ENCODE results near the gene VTI1B.
"Not testable (repeated sequence)": the region's sequence is repeated elsewhere in the genome, so short reads cannot be mapped to it uniquely, and the experiment has no call there.

The VTI1B gene, protein sequence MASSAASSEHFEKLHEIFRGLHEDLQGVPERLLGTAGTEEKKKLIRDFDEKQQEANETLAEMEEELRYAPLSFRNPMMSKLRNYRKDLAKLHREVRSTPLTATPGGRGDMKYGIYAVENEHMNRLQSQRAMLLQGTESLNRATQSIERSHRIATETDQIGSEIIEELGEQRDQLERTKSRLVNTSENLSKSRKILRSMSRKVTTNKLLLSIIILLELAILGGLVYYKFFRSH

DNA sequence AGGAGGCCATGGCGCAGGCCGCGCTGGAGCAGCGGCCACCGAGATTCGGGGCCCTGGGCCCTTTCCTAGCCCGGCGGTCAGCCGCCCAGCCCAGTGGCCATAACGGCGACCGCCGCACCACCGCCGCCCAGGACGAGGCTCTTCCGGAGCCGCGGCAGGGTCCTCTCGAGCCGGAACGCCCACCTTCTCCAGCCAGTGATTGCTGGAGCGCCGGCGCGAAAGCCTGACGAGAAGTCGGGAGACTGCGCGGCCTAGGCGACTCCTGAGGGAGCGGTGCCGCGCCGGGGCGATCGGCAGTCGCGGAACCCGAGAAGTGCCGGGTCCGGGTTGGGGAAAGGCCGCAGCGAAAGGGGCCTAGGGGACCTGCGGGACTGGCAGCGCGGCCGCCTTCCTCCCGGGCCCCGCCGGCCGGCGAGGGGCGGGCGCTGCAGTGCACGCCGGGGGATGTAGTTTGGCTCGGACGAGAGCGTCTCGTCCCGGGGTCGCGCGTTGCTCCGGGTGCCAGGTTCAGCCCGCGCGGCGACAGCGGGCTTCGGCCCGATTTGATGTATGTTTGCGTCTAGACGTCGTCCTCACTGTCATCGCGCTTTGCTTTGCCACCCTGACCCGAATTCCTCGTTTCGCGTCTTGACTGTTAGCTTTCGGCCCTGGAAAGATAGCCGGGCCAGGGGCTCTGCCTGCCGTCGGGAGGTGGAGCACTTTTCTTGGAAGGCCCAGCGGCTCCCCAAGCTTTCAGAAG is at the start of gene VTI1B:
Gene VTI1B, minus strand, starts transcription at position 153 of the 739 bp plus-strand sequence. Its CDS starts 143 bp downstream, at position 10.
- DNase-seq: peak; percentile 93

DNA sequence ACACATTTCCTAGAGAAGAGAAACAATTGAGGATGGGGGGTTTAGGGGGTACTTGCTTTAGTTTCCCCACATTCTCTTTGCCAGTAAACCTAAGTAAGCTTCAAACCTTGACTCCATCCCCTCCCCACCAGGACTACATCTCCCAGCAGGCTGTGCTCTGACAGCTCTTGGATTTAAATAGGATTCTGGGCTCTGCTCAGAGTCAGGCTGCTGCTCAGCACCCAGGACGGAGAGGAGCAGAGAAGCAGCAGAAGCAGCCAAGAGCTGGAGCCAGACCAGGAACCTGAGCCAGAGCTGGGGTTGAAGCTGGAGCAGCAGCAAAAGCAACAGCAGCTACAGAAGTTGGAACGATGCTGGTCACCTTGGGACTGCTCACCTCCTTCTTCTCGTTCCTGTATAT is 47.9 kb upstream of the VTI1B start:
- DNase-seq: peak; percentile 12

DNA sequence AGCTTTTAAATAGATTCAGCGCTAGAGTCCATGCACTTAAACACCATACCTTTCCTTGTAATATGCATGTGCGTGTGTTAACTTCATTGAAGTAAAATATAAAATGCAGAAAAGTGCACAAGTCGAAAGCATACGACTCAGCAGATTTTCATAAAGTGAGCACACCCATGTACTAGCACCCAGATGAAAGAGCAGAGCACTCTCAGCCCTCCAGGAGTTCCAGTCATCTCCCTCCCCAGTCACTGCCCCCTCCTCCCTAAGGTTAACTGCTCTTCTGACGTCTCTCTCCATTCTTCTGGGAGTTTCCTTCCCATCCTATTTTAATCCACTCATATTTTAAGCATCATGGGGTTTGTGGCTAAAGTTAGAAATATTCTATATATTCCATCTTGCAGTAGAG is 47.4 kb upstream of the VTI1B start:
- DNase-seq: no peak

DNA sequence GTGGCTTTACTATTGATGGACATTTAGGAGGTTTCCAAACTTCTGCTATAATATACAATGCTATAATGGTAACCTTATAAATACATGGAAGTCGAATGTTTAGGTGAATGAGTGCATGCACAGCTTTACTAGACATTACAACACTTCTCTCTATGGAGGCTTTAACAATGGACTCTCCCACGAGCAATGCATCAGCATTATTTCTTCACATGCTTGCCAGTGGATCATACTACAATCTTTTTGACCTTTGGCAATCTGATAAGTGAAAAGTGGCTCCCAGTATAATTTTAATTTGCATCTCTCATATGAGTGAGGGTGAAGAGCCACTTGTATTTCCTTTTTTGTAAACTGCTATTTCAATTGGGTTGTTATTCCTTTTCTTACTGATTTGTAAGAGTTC is 45.4 kb upstream of the VTI1B start:
- no peak for DNase-seq

DNA sequence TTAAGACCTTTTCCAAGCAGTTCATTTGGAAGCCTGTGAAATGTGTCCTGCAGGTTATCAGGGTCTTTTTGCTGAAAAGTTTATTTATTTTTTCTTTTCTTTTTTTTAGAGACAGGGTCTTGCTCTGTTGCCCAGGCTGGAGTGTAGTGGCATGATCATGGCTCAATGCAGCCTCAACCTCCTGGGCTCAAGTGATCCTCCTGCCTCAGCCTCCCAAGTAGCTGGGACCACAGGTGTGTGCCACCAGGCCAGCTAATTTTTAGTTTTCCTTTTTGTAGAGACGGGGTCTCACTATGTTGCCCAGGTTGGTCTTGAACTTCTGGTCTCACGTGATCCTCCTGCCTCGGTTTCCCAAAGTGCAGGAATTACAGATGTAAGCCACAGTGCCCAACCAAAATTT is 45.0 kb upstream of the VTI1B start:
- not testable (repeated sequence) for DNase-seq

DNA sequence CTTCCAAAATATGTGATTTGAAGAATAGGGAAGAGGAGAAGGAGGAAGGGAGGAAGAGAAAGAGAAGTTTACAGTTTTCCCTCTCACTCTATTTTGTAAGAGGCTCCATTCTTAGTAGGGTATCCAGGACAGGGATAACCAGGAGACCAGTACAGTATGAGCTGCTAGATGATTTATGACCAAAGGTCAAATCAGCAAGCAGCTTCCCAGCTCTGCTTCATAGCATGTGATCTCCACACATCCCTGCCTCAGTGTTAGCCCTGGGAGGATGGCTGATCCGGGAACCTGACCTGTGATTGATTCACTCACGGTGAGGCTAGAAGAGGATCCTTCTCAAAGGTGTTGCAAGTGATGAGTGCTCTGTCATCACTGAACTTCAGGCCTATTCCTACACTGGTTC is 43.8 kb upstream of the VTI1B start:
- no peak for DNase-seq

DNA sequence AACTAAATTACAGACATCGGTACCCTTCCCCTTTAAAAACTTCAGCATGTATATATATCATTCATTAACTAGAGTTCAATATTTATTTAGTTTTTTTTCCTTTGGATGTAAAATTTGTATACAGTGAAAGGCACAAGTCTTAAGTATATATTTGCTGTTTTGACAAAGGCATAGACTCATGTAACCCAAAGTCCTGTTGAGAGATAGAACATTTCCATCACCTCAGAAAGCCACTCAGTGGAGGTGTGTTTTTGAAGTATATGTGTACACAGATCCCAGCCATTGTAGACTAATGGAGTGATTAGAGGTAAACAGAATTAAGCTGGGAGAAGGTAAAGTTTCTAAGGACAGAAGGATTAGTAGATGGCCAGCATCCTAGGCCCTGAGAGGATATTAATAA is 42.6 kb upstream of the VTI1B start:
- no peak for DNase-seq

DNA sequence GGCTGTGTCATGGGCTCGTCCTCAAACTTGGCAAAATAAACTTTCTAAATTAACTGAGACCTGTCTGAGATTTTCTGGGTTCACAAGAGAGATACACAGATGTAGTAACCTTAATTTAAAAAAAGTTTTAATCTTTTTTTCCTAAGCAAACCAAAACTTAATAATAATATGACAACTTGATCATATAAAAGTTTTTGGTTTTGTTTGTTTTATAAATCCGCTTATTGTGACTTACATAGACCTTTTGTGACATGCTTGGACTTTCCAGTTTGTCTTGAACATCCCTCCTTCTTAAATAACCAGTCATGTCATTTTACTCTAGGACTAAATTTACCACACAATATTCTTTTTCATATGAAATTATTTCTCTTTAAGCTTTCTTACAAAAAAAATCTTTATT is 35.8 kb upstream of the VTI1B start:
- DNase-seq: peak; percentile 15

DNA sequence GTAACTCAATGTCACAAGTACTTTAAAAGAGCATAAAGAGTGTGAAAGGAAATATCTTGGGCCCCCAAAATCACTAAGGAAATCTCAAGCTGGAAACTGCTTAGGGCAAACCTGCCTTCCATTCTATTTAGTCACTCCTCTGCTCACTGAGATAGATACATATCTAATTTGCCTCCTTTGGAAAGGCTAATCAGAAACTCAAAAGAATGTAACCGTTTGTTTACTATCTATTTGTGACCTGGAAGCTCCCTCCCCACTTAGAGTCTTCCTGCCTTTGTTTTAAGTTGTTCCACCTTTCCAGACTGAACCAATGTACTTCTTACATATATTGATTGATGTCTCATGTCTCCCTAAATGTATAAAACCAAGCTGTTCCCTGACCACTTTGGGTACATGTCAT is 35.4 kb upstream of the VTI1B start:
- not testable (repeated sequence) for DNase-seq

DNA sequence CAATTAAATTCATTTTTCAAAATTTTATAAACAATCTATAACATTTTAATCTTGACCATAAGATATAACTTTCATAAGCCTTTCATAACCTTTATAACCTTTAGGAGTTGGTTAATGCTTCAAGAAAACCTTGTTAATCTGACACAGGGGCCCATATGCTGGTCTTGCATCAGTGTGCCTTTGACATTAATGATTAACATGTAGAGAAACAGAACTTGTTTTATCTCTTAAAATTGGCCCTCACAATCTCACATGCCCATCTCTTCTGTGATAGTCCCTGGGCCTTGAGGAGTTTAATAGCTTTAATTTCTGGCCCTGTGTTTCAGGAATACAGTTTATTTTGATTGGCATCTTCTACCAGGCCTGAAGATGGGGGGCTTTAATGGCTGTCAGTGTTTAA is 34.9 kb upstream of the VTI1B start:
- DNase-seq: not testable (repeated sequence)

DNA sequence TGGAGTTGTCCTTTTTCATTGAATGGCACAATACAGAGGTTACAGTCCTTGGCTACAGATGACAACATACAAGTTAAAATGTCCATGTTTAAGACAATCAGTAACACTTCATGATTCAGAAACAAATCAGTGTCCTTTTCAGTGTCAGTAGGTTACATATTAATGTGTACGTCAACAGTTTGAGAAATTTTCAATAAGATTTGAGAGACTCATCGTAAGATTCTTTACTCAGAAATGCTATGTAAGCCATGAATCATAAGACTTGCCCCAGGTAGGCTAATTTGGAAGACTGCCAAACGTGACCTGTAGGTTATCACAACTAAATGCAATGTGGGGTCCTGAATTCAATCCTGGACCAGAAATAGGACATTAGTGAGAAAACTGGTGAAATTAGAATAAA is 30.8 kb upstream of the VTI1B start:
- DNase-seq: no peak

DNA sequence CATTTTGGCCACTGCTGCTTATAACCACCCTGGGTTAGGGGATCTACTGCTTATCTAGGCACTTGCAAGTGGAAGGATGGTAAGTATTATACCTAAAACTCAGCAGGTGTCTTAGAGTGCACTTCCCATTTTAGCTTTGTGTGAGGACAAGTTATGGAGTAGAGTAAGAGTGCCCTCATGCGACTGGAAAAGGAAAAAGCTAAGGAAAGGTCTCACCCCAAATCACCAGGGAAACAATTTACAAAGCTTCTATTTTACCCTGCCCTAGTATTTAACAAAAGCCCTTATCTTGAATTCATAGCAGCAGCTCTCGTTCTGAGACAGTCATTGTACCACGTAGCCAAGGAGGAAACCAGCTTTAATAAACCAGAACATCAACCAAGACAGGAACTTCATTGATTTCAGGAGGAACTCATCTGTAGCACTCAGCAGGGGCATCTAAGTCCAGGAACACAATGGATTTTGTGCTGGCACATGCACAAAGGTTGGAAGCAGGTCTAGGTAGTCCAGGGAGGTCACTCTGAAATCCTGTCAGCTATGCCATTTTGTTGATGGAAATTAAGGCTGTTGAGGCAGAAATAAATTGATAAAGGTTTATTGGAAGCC is 30.2 kb upstream of the VTI1B start:
- peak; percentile 86 for DNase-seq

DNA sequence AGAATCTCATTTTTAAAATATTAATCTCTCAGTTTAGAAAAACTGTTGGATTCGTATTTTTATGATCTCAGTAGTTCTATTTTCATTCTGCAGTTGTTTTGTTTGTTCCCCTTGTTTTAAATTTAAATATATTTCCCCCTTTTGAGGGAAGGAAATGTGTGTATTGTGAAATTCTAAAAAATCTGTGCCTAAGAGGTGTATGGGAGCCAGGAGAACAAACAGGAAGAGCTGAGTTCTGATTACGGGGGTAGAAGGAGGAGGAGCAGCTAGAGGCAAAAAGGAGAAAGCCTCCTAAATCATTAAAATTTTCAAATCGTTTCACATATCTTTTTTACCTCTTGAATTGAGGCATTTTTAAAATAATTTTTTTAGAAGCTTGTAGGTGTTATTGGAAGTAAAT is 29.6 kb upstream of the VTI1B start:
- no peak for DNase-seq

DNA sequence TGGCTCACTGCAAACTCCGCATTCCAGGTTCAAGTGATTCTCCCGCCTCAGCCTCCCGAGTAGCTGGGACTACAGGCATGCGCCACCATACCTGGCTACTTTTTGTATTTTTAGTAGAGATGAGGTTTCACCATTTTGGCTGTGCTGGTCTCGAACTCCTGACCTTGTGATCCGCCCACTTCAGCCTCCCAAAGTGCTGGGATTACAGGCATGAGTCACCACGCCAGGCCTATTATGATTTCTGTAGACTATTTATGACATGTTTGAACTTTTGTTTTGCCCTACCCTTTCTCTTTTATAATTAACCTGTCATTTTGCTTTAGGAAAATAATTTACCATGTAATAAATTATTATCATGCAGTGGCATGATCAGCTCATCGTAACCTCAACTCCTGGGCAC is 27.1 kb upstream of the VTI1B start, which contains the start of gene RDH12:
Gene RDH12, plus strand, starts transcription at position 395 of the 400 bp plus-strand sequence. CDS start 20,757 bp downstream, outside the sequence.
- DNase-seq: not testable (repeated sequence)

DNA sequence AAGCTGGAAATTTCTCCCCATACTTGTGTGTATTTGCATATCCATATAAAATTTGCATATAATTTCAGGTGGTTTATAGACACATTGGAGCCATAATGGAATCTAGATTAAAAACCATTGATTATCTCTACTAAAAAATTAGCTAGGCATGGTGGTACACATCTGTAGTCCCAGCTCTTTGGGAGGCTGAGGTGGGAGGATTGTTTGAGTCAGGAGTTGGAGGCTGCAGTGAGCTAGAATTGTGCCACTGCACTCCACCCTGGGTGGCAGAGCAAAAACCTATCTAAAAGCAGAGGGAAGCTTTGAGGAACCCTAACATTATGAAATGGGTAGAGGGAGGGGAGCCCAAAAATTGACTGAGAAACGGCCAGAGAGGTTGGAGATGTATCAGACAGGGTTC is 23.7 kb upstream of the VTI1B start:
- no peak for DNase-seq

DNA sequence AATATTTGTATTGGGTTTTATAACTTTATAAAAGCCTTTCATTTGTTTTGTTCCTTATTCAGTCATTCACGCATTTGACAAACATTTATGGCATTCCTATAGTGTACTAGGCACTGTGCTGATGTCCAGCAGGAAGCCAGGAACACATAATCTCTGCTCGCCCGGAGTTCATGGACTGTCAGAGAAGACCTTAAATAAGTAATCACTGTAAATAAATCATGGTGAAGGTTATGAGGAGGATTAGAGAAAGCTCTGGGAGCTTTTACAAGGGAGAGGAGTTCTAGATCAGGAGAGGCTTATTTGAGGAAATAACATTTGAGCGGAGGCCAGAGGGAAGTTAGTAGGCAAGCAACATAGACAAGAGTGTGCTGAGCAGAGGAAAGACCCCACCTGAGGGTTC is 22.6 kb upstream of the VTI1B start:
- no peak for DNase-seq

DNA sequence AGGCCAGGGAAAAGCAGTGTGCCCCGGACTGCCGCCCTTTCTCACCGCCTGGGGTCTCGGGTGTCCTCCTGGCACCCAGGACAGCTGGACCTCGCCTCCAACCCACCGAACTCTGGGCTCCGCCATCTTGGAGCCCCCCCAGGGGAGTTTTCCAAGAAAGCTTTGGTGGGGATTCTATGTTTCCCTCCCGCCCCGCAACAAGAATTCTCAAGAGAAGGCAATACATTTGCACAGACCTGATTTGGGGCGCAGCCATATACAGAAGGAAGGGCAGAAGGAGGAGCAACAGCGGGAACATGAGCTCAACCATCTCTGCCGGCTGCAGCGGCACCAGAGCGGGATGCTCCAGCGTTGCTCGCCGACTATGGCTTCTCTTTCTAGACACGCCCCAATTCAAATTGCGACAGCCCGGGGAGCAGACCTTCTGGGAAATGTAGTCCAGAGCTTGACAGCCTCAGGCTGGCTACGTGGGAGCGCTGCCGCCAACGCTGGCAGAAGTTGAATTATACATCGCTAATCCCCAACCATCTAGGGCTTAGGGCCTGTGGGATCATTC is 21.0 kb upstream of the VTI1B start, which contains the start of gene RDH11:
Gene RDH11, minus strand, starts transcription at position 371 of the 556 bp plus-strand sequence. Its CDS starts 61 bp downstream, at position 310.
- peak; percentile 98 for DNase-seq

DNA sequence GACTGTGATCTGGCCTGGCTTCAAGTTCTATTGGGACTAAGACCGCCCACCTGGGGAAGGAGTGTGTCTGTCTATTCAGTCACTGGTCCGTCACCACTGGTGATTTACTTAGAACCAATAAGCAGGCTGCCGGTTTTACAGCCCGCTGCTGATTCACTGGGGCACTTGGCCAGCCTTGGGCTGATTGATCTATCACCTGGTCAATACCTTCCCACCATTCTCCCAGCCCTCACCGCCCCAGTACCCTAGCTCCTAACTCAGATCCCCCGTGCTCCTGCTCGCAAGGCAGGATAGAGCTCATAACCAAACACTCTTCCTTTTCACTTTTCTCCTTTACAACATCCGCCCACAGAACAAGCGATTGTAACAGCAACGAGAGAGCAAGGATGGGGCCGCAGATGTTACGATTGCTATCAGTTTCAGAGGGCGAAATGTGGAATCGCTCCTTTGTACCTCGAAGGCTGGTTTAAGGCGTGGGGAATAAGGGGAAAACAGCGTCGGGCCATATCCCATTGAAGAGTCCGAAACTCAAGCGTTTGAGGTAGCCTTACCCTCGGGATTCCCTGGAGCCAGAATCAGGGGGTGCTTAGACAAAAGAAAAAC is 20.5 kb upstream of the VTI1B start:
- peak; percentile 96 for DNase-seq

DNA sequence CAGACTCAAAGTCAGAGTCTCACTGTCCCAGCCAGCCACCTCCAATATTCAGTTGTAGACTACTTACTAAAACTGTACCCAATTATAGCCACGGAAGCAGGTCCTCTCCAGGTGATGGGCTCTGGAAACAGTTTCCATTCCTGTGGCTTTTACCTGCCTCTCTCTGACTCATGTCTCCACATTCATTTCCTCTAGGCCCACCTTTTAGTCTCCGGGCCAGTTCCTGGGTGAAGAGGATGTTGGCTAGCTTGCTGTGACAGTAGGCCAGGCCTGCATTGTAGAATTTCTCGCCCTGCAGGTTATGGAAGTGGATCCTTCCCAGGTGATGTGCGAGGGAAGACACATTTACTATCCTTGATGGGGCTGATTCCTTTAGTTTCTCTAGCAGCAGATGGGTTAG is 15.6 kb upstream of the VTI1B start:
- no peak for DNase-seq

DNA sequence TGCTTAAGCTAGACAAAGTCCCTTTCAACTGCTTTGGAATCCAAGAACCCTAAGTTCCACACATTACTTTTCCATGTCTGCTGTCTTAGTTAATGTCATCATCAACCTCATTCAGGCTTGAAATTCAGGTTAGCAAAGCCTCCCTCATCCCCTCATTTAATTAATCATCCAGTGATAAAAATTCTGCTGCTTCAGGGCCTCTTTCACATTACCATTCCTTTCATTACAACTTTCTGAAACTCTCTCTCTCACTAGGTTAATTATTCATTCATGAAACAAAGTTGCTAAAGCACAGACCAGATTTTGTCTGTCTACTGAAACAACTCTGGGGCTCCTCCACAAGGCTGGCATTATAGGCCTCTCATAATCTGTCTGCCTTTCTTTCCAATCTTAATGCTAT is 9.4 kb upstream of the VTI1B start:
- DNase-seq: no peak

DNA sequence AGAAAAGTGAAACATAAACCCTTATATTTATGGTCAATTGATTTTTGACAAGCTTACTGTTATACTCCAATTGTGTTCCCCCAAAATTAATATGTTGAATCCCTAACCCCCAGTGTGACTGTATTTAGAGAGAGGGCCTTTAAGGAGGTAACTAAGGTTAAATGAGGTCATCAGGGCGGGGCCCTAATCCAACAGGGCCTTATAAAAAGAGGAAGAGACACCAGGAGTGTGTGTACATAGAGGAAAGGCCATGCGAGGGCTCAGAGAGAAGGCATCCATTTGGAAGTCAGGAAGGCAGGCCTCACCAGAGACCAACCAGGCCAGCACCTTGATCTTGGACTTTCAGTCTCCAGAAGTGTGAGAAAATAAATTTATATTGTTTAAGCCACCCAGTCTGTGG is 6.5 kb upstream of the VTI1B start:
- peak; percentile 89 for DNase-seq

DNA sequence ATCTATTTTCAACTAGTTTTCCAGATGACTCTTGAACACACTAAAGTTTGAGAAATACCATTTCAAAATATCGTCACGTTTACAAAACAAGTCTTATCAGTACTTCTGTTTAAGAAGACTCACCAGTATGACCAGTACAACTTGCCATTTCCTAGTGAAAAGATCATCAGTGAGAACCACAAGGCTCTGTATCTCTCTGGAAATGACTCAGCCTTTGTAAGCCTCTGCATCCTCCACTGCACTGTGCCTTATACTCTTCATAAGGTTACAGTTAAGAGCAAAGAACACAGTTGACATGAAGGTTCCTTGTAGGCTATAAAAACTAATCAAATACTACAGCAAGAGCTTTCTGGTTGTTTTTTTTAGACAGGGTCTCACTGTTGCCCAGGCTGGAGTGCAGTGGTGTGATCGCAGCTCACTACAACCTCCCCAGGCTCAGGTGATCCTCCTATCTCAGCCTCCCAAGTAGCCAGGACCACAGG is 5.7 kb upstream of the VTI1B start:
- peak; percentile 94 for DNase-seq

DNA sequence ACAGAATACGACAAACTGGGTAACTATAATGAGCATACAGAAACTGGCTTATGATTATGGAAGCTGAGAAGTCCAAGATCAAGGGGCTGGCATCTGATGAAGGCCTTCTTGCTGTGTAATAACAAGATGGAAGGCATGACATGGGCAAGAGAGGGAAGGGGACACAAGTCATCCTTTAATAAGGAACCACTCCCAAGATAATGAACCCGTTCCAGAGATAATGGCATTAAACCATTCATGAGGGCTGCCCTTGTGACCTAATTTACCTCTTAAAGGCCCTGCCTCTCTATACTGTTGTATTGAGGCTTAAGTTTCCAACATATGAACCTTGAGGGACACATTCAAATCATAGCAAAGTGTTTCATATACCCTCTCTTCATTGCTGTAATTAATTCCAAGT is 4.6 kb upstream of the VTI1B start:
- DNase-seq: peak; percentile 14
